Measurements from ENCODE around the gene CCND2. TPM values are rescaled to one million over a fixed set of nuclear protein-coding genes. Genes with fewer than 3 reads are reported as not detected.

Gene CCND2
- total RNA-seq, 1 experiment from 2014 or later: not detected

- H3K4me1 ChIP-seq (ENCODE audit: insufficient read depth, low read length): no peaks in the 10 kb centered on the region
- no peak overlapping the region for H3K4me2 ChIP-seq (ENCODE audit: low read length)
- no peak overlapping the region for H2AFZ ChIP-seq (ENCODE audit: low read length)
- H3K9me3 ChIP-seq (ENCODE audit: low read length): no peaks in the 10 kb centered on the region
- ATAC-seq: no peak
- no peaks in the 10 kb centered on the region for H4K20me1 ChIP-seq (ENCODE audit: low read length)
- CTCF ChIA-PET: no interaction called here
- no peaks in the 10 kb centered on the region for H3K79me2 ChIP-seq (ENCODE audit: low read length)
- no peak for TF ChIP-seq EZH2phosphoT487 (IDR thresholded peaks at IDR 0.05; ENCODE audit: borderline replicate concordance, low read length)
- TF ChIP-seq, protein P1, sequence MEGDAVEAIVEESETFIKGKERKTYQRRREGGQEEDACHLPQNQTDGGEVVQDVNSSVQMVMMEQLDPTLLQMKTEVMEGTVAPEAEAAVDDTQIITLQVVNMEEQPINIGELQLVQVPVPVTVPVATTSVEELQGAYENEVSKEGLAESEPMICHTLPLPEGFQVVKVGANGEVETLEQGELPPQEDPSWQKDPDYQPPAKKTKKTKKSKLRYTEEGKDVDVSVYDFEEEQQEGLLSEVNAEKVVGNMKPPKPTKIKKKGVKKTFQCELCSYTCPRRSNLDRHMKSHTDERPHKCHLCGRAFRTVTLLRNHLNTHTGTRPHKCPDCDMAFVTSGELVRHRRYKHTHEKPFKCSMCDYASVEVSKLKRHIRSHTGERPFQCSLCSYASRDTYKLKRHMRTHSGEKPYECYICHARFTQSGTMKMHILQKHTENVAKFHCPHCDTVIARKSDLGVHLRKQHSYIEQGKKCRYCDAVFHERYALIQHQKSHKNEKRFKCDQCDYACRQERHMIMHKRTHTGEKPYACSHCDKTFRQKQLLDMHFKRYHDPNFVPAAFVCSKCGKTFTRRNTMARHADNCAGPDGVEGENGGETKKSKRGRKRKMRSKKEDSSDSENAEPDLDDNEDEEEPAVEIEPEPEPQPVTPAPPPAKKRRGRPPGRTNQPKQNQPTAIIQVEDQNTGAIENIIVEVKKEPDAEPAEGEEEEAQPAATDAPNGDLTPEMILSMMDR (conservative IDR thresholded peaks at IDR 0.05; ENCODE audit: low read depth, low read length): no peak
- no peak for TF ChIP-seq EZH2 (IDR thresholded peaks at IDR 0.05; ENCODE audit: low read length, unreplicated experiment)
- no TSS peak for BruUV-seq (replicated peaks)
- no peaks in the 10 kb centered on the region for H3F3A ChIP-seq (ENCODE audit: low read length, unreplicated experiment)
- no peaks in the 10 kb centered on the region for H3K36me3 ChIP-seq (ENCODE audit: low read depth, low read length)
- peaks cover 11% of the 10 kb centered on the region for H3K27me3 ChIP-seq (ENCODE audit: low read length)
- H3K4me3 ChIP-seq (ENCODE audit: low read length): no peak overlapping the region
- intact Hi-C loops (cut with micrococcal nuclease): no loop called here
- DNase-seq: no peak
- no peak overlapping the region for H3K27ac ChIP-seq (ENCODE audit: low read length)
- POLR2A ChIA-PET (ENCODE audit: unreplicated experiment): no interaction called here
- no peaks in the 10 kb centered on the region for H3K9me2 ChIP-seq (replicated peaks; ENCODE audit: low read length)
- no peak overlapping the region for H3K9ac ChIP-seq (ENCODE audit: low read length)
Observed at GRCh38 chr12:4244868-4245267, 28.7 kb upstream of the CCND2 start.

GRCh38 chr12:4245446-4245845, 28.1 kb upstream of the CCND2 start:
- H3K4me2 ChIP-seq (ENCODE audit: low read length): no peak overlapping the region
- H3K9me2 ChIP-seq (replicated peaks; ENCODE audit: low read length): no peaks in the 10 kb centered on the region
- no peak for ATAC-seq
- no peaks in the 10 kb centered on the region for H4K20me1 ChIP-seq (ENCODE audit: low read length)
- DNase-seq: no peak
- H3K9ac ChIP-seq (ENCODE audit: low read length): no peak overlapping the region
- TF ChIP-seq EZH2 (IDR thresholded peaks at IDR 0.05; ENCODE audit: low read length, unreplicated experiment) (no peak), EZH2phosphoT487 (IDR thresholded peaks at IDR 0.05; ENCODE audit: borderline replicate concordance, low read length) (no peak)
- TF ChIP-seq, protein P1 (conservative IDR thresholded peaks at IDR 0.05; ENCODE audit: low read depth, low read length): no peak
- H3F3A ChIP-seq (ENCODE audit: low read length, unreplicated experiment): no peaks in the 10 kb centered on the region
- H3K4me3 ChIP-seq (ENCODE audit: low read length): no peak overlapping the region
- intact Hi-C loops (cut with micrococcal nuclease): no loop called here
- H2AFZ ChIP-seq (ENCODE audit: low read length): no peak overlapping the region
- H3K36me3 ChIP-seq (ENCODE audit: low read depth, low read length): no peaks in the 10 kb centered on the region
- POLR2A ChIA-PET (ENCODE audit: unreplicated experiment): no interaction called here
- peaks cover 16% of the 10 kb centered on the region for H3K27me3 ChIP-seq (ENCODE audit: low read length)
- H3K27ac ChIP-seq (ENCODE audit: low read length): no peak overlapping the region
- CTCF ChIA-PET: no interaction called here
- H3K9me3 ChIP-seq (ENCODE audit: low read length): no peaks in the 10 kb centered on the region
- BruUV-seq (replicated peaks): no TSS peak
- H3K79me2 ChIP-seq (ENCODE audit: low read length): no peaks in the 10 kb centered on the region
- H3K4me1 ChIP-seq (ENCODE audit: insufficient read depth, low read length): no peaks in the 10 kb centered on the region

DNA sequence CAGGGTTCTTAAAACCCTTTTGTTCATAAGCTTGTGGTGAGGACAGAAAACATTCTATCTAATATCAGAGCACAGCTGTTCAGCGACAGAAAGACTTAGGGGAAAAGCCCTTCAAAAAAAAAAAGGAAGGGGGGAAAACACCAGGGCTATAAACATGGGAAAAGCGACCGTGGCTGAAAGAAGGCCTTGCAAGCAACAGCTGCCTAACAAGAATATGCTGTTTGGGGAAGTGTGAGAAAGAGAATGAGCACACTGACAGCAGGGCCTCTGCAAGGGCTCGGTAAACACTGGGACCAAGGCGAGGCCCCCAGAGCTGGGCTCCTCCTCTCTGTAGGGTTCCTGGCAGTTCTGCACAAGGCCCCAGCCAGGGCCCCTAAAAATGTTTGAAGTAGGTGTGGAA, 27.4 kb upstream of the CCND2 start:
- Histone ChIP-seq H3K9ac (ENCODE audit: low read length) (no peak overlapping the region), H3K4me1 (ENCODE audit: insufficient read depth, low read length) (no peaks in the 10 kb centered on the region), H3K36me3 (ENCODE audit: low read depth, low read length) (no peaks in the 10 kb centered on the region), H2AFZ (ENCODE audit: low read length) (no peak overlapping the region), H3K27ac (ENCODE audit: low read length) (no peak overlapping the region), H3K9me3 (ENCODE audit: low read length) (no peaks in the 10 kb centered on the region), H3K9me2 (replicated peaks; ENCODE audit: low read length) (no peaks in the 10 kb centered on the region), H3K4me3 (ENCODE audit: low read length) (no peak overlapping the region), H4K20me1 (ENCODE audit: low read length) (no peaks in the 10 kb centered on the region), H3K4me2 (ENCODE audit: low read length) (no peak overlapping the region), H3F3A (ENCODE audit: low read length, unreplicated experiment) (no peaks in the 10 kb centered on the region), H3K27me3 (ENCODE audit: low read length) (peaks cover 22% of the 10 kb centered on the region), H3K79me2 (ENCODE audit: low read length) (no peaks in the 10 kb centered on the region)
- DNase-seq (no peak), ATAC-seq (no peak)
- ChIA-PET CTCF (no interaction called here), POLR2A (ENCODE audit: unreplicated experiment) (no interaction called here)
- TF ChIP-seq EZH2phosphoT487 (IDR thresholded peaks at IDR 0.05; ENCODE audit: borderline replicate concordance, low read length) (no peak), EZH2 (IDR thresholded peaks at IDR 0.05; ENCODE audit: low read length, unreplicated experiment) (no peak)
- TF ChIP-seq, protein P1 (conservative IDR thresholded peaks at IDR 0.05; ENCODE audit: low read depth, low read length): no peak
- intact Hi-C loops (cut with micrococcal nuclease): no loop called here
- BruUV-seq (replicated peaks): no TSS peak
